Activated T-helper 2 cell treated with anti-CD3 and anti-CD28 coated beads, Interferon-gamma antibody, Interleukin-2, Interleukin-4, amounts not matched to agents 10 μg/mL and 5 μg/mL and 100 μg/mL, durations not matched to agents 14 hours and 24 hours and 36 hours (primary cell): ENCODE measurements around the gene TSPAN1. TPM values are rescaled to one million over a fixed set of nuclear protein-coding genes. Genes with fewer than 3 reads are reported as not detected.

ENCODE experiments used
- DNase-seq: peaks from one replicate; pipeline ENCODE4 v3.0.0; 2021; ENCODE audit warnings: low spot score
- H3K27ac Mint-ChIP-seq: one replicate; pipeline ENCODE4 v1.8.0; 2021; ENCODE audit warnings: mixed read lengths
- H3K27me3 Mint-ChIP-seq: one replicate; pipeline ENCODE4 v1.8.0; 2021; ENCODE audit warnings: low read depth, mixed read lengths
- H3K36me3 Mint-ChIP-seq: one replicate; pipeline ENCODE4 v1.8.0; 2021; ENCODE audit warnings: low read depth, mixed read lengths
- H3K4me1 Mint-ChIP-seq: one replicate; pipeline ENCODE4 v1.8.0; 2021; ENCODE audit warnings: low read depth, mixed read lengths
- H3K4me3 Mint-ChIP-seq: one replicate; pipeline ENCODE4 v1.8.0; 2021; ENCODE audit warnings: low read depth, mild to moderate bottlenecking, moderate library complexity, mixed read lengths
- H3K9me3 Mint-ChIP-seq: one replicate; pipeline ENCODE4 v1.8.0; 2021; ENCODE audit warnings: mixed read lengths
- intact Hi-C: fragments of 100-400 bp; cut with micrococcal nuclease; formaldehyde crosslinking; loops from one replicate; pipeline ENCODE4 v1.15.1; 2023
- total RNA-seq: library from RNA; stranded (reverse); gene quantifications from 2 replicates; pipeline ENCODE4 v1.2.3, GENCODE V29; 2022

The TSPAN1 gene
- total RNA-seq, 1 donor from 2014 or later: not detected

DNA sequence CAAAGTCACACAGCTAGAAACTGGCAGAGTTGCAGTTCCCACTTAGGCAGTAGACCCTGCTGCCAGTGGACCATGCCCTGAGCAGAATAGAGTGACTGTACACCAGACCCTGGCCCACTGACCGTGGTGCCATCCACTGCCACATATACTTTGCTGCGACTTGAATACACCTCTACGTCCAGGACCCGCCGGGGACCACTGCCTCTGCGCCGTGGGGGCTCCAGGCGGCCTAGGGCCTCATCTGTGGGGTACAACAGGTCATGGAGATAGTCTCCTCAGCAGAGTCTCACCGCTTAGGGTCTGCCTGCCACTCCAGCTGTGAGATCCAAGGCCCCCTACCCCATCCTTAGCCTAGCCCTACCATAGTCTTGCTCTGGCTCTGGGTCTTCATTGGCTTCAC lies 21.7 kb downstream of the TSPAN1 start:
- Mint-ChIP-seq H3K27me3 (no peaks in the 10 kb centered on the region), H3K27ac (no peak overlapping the region), H3K4me3 (peak overlapping the region; percentile 85), H3K4me1 (peaks cover 14% of the 10 kb centered on the region), H3K36me3 (peaks cover 13% of the 10 kb centered on the region), H3K9me3 (no peaks in the 10 kb centered on the region)
- intact Hi-C loops: no loop called here
- no peak for DNase-seq

GRCh38 chr1:46197560-46197963 lies 22.7 kb downstream of the TSPAN1 start:
- no peak for DNase-seq
- no peaks in the 10 kb centered on the region for H3K27me3 Mint-ChIP-seq
- H3K9me3 Mint-ChIP-seq: no peaks in the 10 kb centered on the region
- intact Hi-C loops: no loop called here
- peaks cover 14% of the 10 kb centered on the region for H3K4me1 Mint-ChIP-seq
- H3K27ac Mint-ChIP-seq: peak overlapping the region; percentile 80
- peak overlapping the region; percentile 85 for H3K4me3 Mint-ChIP-seq
- H3K36me3 Mint-ChIP-seq: peaks cover 13% of the 10 kb centered on the region

GRCh38 chr1:46197964-46198811 lies 23.3 kb downstream of the TSPAN1 start, which contains the start of gene POMGNT1:
TSS of gene POMGNT1 (minus strand) at chr1:46198434. CDS start at chr1:46197821, 613 bp downstream.
- intact Hi-C loops: loop anchor here (2.0 kb wide), 1 partner anchor 13 kb away; no protein-coding TSS in a partner anchor
- DNase-seq: peak; percentile 74
- no peaks in the 10 kb centered on the region for H3K27me3 Mint-ChIP-seq
- peak within 1 kb of the TSS; percentile 80 for H3K27ac Mint-ChIP-seq
- H3K9me3 Mint-ChIP-seq: no peaks in the 10 kb centered on the region
- H3K36me3 Mint-ChIP-seq: peaks cover 9% of the 10 kb centered on the region
- peak within 1 kb of the TSS; percentile 85 for H3K4me3 Mint-ChIP-seq
- peaks cover 19% of the 10 kb centered on the region for H3K4me1 Mint-ChIP-seq

GRCh38 chr1:46199233-46199749 lies 24.4 kb downstream of the TSPAN1 start:
- Mint-ChIP-seq H3K27ac (peak overlapping the region; percentile 12), H3K4me1 (peaks cover 19% of the 10 kb centered on the region), H3K27me3 (no peaks in the 10 kb centered on the region), H3K9me3 (no peaks in the 10 kb centered on the region), H3K36me3 (peaks cover 7% of the 10 kb centered on the region), H3K4me3 (peak overlapping the region; percentile 84)
- intact Hi-C loops: loop anchor here (2.0 kb wide), 1 partner anchor 14 kb away; no protein-coding TSS in a partner anchor
- no peak for DNase-seq

- Mint-ChIP-seq H3K36me3 (no peaks in the 10 kb centered on the region), H3K27me3 (no peaks in the 10 kb centered on the region), H3K27ac (no peak overlapping the region), H3K4me3 (peak overlapping the region; percentile 82), H3K9me3 (no peaks in the 10 kb centered on the region), H3K4me1 (peaks cover 12% of the 10 kb centered on the region)
- intact Hi-C loops: no loop called here
- no peak for DNase-seq
These were observed 29.0 kb downstream of the TSPAN1 start for GRCh38 chr1:46203738-46204405.

DNA sequence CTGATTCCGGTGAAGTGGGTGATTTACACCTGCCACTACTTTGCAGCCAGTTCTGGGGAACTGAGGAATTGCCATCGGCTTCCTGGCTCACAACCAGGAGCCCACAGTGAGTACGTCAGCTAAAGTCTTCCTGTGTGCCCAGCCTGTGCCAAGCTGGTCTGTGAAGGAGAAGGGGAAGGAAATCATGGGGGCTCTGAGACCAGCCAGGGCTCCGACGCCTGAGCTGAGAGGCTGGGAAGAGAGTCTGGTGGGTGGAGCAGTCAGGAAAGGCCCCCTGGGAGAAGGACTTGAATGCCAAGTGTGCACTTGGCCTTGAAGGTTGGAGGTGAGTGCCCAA lies 29.5 kb downstream of the TSPAN1 start:
- Mint-ChIP-seq H3K9me3 (no peaks in the 10 kb centered on the region), H3K27ac (no peak overlapping the region)

DNA sequence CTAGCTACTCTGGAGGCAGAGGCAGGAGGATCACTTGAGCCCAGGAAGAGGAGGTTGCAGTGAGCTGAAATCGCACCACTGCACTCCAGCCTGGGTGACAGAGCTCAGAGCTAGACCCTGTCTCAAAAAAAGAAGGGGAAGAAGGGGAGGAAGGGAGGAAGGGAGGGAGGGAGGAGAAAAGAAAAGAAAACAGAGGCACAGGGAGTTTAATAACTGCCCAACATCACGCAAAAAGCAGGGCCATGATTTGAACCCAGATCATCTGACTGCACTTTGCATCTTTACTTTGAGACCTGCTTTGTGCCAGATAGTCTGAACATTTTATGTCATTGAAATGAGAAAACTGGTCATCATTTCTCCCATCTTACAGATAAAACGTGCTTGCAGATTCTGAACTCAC lies 30.3 kb downstream of the TSPAN1 start:
- peaks cover 6% of the 10 kb centered on the region for H3K4me1 Mint-ChIP-seq
- H3K36me3 Mint-ChIP-seq: no peaks in the 10 kb centered on the region
- H3K9me3 Mint-ChIP-seq: no peaks in the 10 kb centered on the region
- intact Hi-C loops: no loop called here
- no peak overlapping the region for H3K4me3 Mint-ChIP-seq
- no peak overlapping the region for H3K27ac Mint-ChIP-seq
- peaks cover 1% of the 10 kb centered on the region for H3K27me3 Mint-ChIP-seq
- no peak for DNase-seq

More for the DNA sequence above, 29.5 kb downstream of the TSPAN1 start:
- Mint-ChIP-seq H3K4me3 (no peak overlapping the region), H3K4me1 (peaks cover 8% of the 10 kb centered on the region), H3K36me3 (no peaks in the 10 kb centered on the region), H3K27me3 (no peaks in the 10 kb centered on the region)
- no peak for DNase-seq
- intact Hi-C loops: no loop called here

DNA sequence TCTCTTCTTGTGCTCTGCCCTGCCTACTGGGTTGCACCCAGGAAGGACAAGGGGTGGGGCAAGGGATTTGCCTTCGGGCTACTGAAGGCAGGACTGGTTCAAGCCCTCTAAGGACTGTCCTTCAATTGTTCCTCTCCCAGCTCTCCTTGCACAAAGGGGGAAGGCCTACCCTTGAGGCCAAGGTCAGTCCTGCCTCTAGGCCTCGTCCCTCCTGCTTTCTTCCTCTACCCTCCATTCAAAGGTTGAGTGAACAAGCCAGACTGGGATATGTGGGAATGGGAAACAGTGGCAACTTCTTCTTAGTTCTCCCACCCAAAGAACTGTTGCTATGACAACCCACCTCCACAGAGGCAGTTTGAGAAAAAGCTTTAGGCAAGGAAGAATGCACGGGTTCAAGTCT lies 30.9 kb downstream of the TSPAN1 start:
- H3K4me1 Mint-ChIP-seq: peaks cover 5% of the 10 kb centered on the region
- intact Hi-C loops: no loop called here
- H3K4me3 Mint-ChIP-seq: no peak overlapping the region
- no peak overlapping the region for H3K27ac Mint-ChIP-seq
- no peaks in the 10 kb centered on the region for H3K36me3 Mint-ChIP-seq
- no peaks in the 10 kb centered on the region for H3K9me3 Mint-ChIP-seq
- no peak for DNase-seq
- peaks cover 1% of the 10 kb centered on the region for H3K27me3 Mint-ChIP-seq

GRCh38 chr1:46206399-46206798 lies 31.5 kb downstream of the TSPAN1 start:
- Mint-ChIP-seq H3K4me1 (peaks cover 5% of the 10 kb centered on the region), H3K9me3 (no peaks in the 10 kb centered on the region), H3K4me3 (no peak overlapping the region), H3K27ac (no peak overlapping the region), H3K36me3 (no peaks in the 10 kb centered on the region), H3K27me3 (peaks cover 1% of the 10 kb centered on the region)
- no peak for DNase-seq
- intact Hi-C loops: no loop called here

DNA sequence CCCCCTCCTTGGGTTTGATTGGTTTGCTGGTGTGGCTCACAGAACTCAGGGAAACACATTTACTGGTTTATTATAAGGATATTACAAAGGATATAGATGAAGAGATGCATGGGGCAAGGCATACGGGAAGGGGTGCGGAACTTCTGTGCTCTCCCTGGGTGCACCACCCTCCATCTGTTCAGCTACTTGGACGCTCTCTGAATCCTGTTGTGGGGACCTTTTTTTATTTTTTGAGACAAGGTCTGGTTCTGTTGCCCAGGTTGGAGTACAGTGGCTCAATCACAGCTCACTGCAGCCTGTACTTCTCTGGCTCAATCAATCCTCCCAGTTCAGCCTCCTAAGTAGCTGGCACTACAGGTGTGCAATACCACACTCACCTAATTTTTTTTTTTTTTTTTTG lies 35.7 kb downstream of the TSPAN1 start:
- no peaks in the 10 kb centered on the region for H3K36me3 Mint-ChIP-seq
- DNase-seq: no peak
- H3K9me3 Mint-ChIP-seq: no peaks in the 10 kb centered on the region
- intact Hi-C loops: no loop called here
- no peak overlapping the region for H3K4me3 Mint-ChIP-seq
- H3K27me3 Mint-ChIP-seq: peaks cover 1% of the 10 kb centered on the region
- no peak overlapping the region for H3K27ac Mint-ChIP-seq
- no peaks in the 10 kb centered on the region for H3K4me1 Mint-ChIP-seq

GRCh38 chr1:46211051-46211450 lies 36.2 kb downstream of the TSPAN1 start:
- DNase-seq: no peak
- no peak overlapping the region for H3K4me3 Mint-ChIP-seq
- H3K9me3 Mint-ChIP-seq: no peaks in the 10 kb centered on the region
- H3K36me3 Mint-ChIP-seq: no peaks in the 10 kb centered on the region
- H3K4me1 Mint-ChIP-seq: no peaks in the 10 kb centered on the region
- no peak overlapping the region for H3K27ac Mint-ChIP-seq
- intact Hi-C loops: no loop called here
- H3K27me3 Mint-ChIP-seq: peaks cover 1% of the 10 kb centered on the region

DNA sequence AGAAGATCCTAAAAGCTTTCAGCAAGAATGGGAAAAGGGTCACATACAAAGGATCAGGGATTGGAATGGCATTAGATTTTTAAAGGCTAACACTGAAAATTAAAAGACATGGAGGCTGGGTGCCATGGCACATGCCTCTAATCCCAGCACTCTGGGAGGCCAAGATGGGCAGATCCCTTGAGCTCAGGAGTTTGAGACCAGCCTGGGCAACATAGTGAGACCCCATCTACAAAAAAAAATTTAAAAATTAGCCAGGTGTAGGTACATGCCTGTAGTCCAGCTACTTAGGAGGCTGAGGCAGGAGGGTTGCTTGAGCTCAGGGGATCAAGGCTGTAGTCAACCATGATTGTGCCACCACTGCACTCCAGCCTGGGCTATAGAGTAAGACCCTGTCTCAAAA lies 40.6 kb downstream of the TSPAN1 start:
- H3K27ac Mint-ChIP-seq: no peak overlapping the region
- no peak for DNase-seq
- H3K27me3 Mint-ChIP-seq: peaks cover 5% of the 10 kb centered on the region
- no peaks in the 10 kb centered on the region for H3K4me1 Mint-ChIP-seq
- H3K36me3 Mint-ChIP-seq: no peaks in the 10 kb centered on the region
- H3K4me3 Mint-ChIP-seq: no peak overlapping the region
- intact Hi-C loops: no loop called here
- H3K9me3 Mint-ChIP-seq: no peaks in the 10 kb centered on the region

GRCh38 chr1:46218443-46218842 lies 43.6 kb downstream of the TSPAN1 start:
- Mint-ChIP-seq H3K27ac (no peak overlapping the region), H3K9me3 (no peaks in the 10 kb centered on the region), H3K4me3 (no peak overlapping the region), H3K36me3 (no peaks in the 10 kb centered on the region), H3K27me3 (peaks cover 5% of the 10 kb centered on the region), H3K4me1 (no peaks in the 10 kb centered on the region)
- DNase-seq: no peak
- intact Hi-C loops: no loop called here
